ENCODE data around the gene FNDC5.

FNDC5 gene

DNA sequence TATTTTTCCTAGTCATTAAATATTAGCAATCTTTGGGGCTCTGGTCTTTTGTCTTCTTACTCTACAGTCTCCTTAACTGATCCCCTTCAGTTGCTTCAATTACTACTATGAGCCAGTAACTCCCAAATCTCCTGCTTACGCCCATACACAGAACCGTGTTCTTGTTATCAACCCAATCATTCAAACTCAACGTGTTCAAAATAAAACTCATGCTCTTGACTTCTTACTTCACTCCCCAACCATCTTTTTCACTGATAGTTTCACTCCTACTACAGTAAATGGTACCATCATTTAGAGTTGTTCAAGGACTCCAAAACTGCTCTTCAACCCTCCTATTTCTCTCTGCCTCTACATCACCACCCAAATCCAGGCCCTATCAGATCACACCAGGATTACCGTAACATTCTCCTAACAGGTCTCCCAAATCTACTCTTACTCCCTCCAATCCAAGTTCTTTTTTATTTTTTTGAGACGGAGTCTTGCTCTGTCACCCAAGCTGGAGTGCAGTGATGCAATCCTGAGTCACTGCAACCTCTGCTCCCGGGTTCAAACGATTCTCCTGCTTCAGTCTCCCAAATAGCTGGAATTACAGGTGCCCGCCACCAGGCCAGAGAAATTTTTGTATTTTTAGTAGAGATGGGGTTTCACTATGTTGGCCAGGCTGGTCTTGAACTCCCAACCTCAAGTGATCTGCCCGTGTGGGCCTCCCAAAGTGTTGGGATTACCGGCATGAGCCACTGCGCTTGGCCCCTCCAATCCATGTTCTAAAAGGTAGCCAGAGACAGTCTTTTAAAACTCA is 56.6 kb downstream of the FNDC5 start:
- DNase-seq (ENCODE audit: low spot score): no peak

Measured in NAMALWA (cell line).